Left lung (tissue), 10 donors: ENCODE results near the gene NINL. TPM values are rescaled to one million over a fixed set of nuclear protein-coding genes. Genes with fewer than 3 reads are reported as not detected.
A peak's percentile ranks its signal among the peaks of the same experiment; 100 is the strongest.
"Not testable (repeated sequence)": the region's sequence is repeated elsewhere in the genome, so short reads cannot be mapped to it uniquely, and the experiment has no call there.

Source experiments
- ATAC-seq: fragments of 200-7000 bp; cut with Tn5 transposase; one replicate; pipeline ENCODE4 v1.9.1; 2020; ENCODE audit warnings: moderate library complexity
- DNase-seq, 4 donors: peaks; one replicate each; pipeline ENCODE4 v3.0.0-alpha.2; 2013 to 2020
- H3K27ac ChIP-seq, 2 donors: fragments of 200-600 bp; sonication (generic) in 1 of 2; one replicate each; pipeline versions ENCODE4 v1.5.0 to v1.8.0; 2020 to 2021
- H3K27me3 ChIP-seq, 2 donors: fragments of 200-600 bp; sonication (generic) in 1 of 2; one replicate each; pipeline versions ENCODE4 v1.5.0 to v1.8.0; 2020 to 2021
- H3K36me3 ChIP-seq, 2 donors: fragments of 200-600 bp; sonication (generic) in 1 of 2; one replicate each; pipeline versions ENCODE4 v1.5.0 to v1.8.0; 2020 to 2021
- H3K4me1 ChIP-seq, 2 donors: fragments of 200-600 bp; one replicate each; pipeline ENCODE4 v1.8.0; 2021
- H3K4me3 ChIP-seq, 2 donors: fragments of 200-600 bp; sonication (generic) in 1 of 2; one replicate each; pipeline versions ENCODE4 v1.5.0 to v1.8.0; 2020 to 2021; ENCODE audit warnings: mild to moderate bottlenecking in 1 of 2
- H3K9me3 ChIP-seq, 2 donors: fragments of 200-600 bp; sonication (generic) in 1 of 2; one replicate each; pipeline versions ENCODE4 v1.5.0 to v1.8.0; 2020 to 2021
- CTCF ChIP-seq, 2 donors: fragments of 200-600 bp; sonication (generic) in 1 of 2; IDR thresholded peaks; one replicate each; pipeline versions ENCODE4 v1.5.0 to v1.8.0; 2021; ENCODE audit warnings: antibody characterized with exemption in 2 of 2
- intact Hi-C, 2 donors: fragments of 100-400 bp; cut with DNase I; formaldehyde crosslinking; loops; one replicate each; pipeline versions ENCODE4 v1.11.2 to v1.14.2; 2022
- polyA plus RNA-seq, 6 donors: library from polyadenylated mRNA; unstranded; fragments of 120-200 nt; gene quantifications; one replicate each; pipeline ENCODE4 v1.2.1, GENCODE V29; 2013; ENCODE audit not compliant: insufficient read length in 6 of 6
- total RNA-seq, 2 donors: library from RNA; stranded (reverse); fragmentation: NEBNext Ultra II Directional; extraction: Animal tissue kit (Norgen Biotek cat#: 25700); gene quantifications; one replicate each; pipeline ENCODE4 v1.2.1, GENCODE V29; 2021
- donor health status: DM: no; HTN: yes; CAD: no.
- donor health status: DM: no; HTN: no; CAD: no.

The NINL gene
- total and polyA plus RNA-seq, 8 donors, result 9.6 to 78.8 (median 67.8) TPM

GRCh38 chr20:25592135-25592852, 7.0 kb upstream of the NINL start:
- no peak for TF ChIP-seq CTCF (IDR thresholded peaks at IDR 0.05)
- H3K4me1 ChIP-seq, result no peaks in the 10 kb centered on the region
- no peaks in the 10 kb centered on the region for H3K27me3 ChIP-seq
- no peak overlapping the region for H3K4me3 ChIP-seq
- ATAC-seq (no peak), DNase-seq (peak in 2 of 4 donors; percentile 11 to 44)
- no peaks in the 10 kb centered on the region for H3K9me3 ChIP-seq
- intact Hi-C loops, result no loop called here
- no peak overlapping the region for H3K27ac ChIP-seq
- H3K36me3 ChIP-seq, result no peaks in the 10 kb centered on the region

GRCh38 chr20:25590778-25591177, 5.4 kb upstream of the NINL start:
- H3K27ac ChIP-seq, H3K4me1 ChIP-seq, H3K9me3 ChIP-seq, ATAC-seq, DNase-seq, intact Hi-C loops, H3K36me3 ChIP-seq, H3K4me3 ChIP-seq: not testable (repeated sequence)
- peaks cover 0 to 13% of the 10 kb centered on the region in 2 donors for H3K27me3 ChIP-seq

GRCh38 chr20:25588491-25588890, 3.2 kb upstream of the NINL start:
- Histone ChIP-seq H3K4me1 (peaks cover 4 to 12% of the 10 kb centered on the region in 2 donors), H3K36me3 (no peaks in the 10 kb centered on the region), H3K4me3 (no peak overlapping the region), H3K27me3 (peaks cover 0 to 34% of the 10 kb centered on the region in 2 donors), H3K9me3 (no peaks in the 10 kb centered on the region), H3K27ac (no peak overlapping the region)
- no peak for DNase-seq
- intact Hi-C loops, result no loop called here
- no peak for ATAC-seq
- TF ChIP-seq CTCF (IDR thresholded peaks at IDR 0.05), result no peak

GRCh38 chr20:25587536-25587935, 2.2 kb upstream of the NINL start:
- Histone ChIP-seq H3K9me3 (no peaks in the 10 kb centered on the region), H3K36me3 (no peaks in the 10 kb centered on the region), H3K27ac (no peak overlapping the region), H3K4me3 (no peak overlapping the region), H3K4me1 (peaks cover 4 to 12% of the 10 kb centered on the region in 2 donors), H3K27me3 (peaks cover 0 to 44% of the 10 kb centered on the region in 2 donors)
- TF ChIP-seq CTCF (IDR thresholded peaks at IDR 0.05), result no peak
- intact Hi-C loops, result no loop called here
- no peak for DNase-seq
- ATAC-seq, result no peak

- Histone ChIP-seq H3K27me3 (peaks cover 0 to 50% of the 10 kb centered on the region in 2 donors), H3K4me3 (no peak overlapping the region), H3K36me3 (no peaks in the 10 kb centered on the region), H3K27ac (no peak overlapping the region), H3K9me3 (no peaks in the 10 kb centered on the region), H3K4me1 (peaks cover 4 to 12% of the 10 kb centered on the region in 2 donors)
- no peak for DNase-seq
- intact Hi-C loops, result no loop called here
- ATAC-seq, result no peak
- TF ChIP-seq CTCF (IDR thresholded peaks at IDR 0.05), result no peak
These were observed 1.5 kb upstream of the NINL start for GRCh38 chr20:25586877-25587276.

GRCh38 chr20:25583607-25584006, 1.7 kb downstream of the NINL start:
- H3K4me1 ChIP-seq, result peaks cover 11 to 12% of the 10 kb centered on the region in 2 donors
- H3K36me3 ChIP-seq, H3K27ac ChIP-seq, ATAC-seq, H3K9me3 ChIP-seq, intact Hi-C loops, H3K4me3 ChIP-seq, DNase-seq: not testable (repeated sequence)
- peaks cover 0 to 52% of the 10 kb centered on the region in 2 donors for H3K27me3 ChIP-seq
